ENCODE measurements around the gene MAPK1IP1L.

DNA sequence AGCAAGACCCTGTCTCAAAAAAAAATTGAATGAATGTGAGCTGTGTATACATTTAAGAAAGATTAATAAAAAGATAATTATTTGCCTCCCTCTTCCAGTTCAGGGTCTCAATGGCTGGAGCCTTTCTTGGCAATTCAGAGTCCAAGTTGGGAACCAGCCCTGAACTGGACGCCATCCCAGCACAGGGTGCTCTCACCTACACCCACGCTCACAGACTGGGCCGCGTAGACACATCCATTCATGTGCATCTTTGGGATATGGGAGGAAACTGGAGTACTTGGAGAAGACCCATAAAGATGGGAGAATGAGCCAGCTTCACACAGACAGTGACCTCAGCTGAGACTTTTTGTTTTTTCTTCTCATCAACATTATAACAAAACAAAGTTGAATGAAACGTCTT, 6.5 kb downstream of the MAPK1IP1L start:
- TF ChIP-seq, protein P1, sequence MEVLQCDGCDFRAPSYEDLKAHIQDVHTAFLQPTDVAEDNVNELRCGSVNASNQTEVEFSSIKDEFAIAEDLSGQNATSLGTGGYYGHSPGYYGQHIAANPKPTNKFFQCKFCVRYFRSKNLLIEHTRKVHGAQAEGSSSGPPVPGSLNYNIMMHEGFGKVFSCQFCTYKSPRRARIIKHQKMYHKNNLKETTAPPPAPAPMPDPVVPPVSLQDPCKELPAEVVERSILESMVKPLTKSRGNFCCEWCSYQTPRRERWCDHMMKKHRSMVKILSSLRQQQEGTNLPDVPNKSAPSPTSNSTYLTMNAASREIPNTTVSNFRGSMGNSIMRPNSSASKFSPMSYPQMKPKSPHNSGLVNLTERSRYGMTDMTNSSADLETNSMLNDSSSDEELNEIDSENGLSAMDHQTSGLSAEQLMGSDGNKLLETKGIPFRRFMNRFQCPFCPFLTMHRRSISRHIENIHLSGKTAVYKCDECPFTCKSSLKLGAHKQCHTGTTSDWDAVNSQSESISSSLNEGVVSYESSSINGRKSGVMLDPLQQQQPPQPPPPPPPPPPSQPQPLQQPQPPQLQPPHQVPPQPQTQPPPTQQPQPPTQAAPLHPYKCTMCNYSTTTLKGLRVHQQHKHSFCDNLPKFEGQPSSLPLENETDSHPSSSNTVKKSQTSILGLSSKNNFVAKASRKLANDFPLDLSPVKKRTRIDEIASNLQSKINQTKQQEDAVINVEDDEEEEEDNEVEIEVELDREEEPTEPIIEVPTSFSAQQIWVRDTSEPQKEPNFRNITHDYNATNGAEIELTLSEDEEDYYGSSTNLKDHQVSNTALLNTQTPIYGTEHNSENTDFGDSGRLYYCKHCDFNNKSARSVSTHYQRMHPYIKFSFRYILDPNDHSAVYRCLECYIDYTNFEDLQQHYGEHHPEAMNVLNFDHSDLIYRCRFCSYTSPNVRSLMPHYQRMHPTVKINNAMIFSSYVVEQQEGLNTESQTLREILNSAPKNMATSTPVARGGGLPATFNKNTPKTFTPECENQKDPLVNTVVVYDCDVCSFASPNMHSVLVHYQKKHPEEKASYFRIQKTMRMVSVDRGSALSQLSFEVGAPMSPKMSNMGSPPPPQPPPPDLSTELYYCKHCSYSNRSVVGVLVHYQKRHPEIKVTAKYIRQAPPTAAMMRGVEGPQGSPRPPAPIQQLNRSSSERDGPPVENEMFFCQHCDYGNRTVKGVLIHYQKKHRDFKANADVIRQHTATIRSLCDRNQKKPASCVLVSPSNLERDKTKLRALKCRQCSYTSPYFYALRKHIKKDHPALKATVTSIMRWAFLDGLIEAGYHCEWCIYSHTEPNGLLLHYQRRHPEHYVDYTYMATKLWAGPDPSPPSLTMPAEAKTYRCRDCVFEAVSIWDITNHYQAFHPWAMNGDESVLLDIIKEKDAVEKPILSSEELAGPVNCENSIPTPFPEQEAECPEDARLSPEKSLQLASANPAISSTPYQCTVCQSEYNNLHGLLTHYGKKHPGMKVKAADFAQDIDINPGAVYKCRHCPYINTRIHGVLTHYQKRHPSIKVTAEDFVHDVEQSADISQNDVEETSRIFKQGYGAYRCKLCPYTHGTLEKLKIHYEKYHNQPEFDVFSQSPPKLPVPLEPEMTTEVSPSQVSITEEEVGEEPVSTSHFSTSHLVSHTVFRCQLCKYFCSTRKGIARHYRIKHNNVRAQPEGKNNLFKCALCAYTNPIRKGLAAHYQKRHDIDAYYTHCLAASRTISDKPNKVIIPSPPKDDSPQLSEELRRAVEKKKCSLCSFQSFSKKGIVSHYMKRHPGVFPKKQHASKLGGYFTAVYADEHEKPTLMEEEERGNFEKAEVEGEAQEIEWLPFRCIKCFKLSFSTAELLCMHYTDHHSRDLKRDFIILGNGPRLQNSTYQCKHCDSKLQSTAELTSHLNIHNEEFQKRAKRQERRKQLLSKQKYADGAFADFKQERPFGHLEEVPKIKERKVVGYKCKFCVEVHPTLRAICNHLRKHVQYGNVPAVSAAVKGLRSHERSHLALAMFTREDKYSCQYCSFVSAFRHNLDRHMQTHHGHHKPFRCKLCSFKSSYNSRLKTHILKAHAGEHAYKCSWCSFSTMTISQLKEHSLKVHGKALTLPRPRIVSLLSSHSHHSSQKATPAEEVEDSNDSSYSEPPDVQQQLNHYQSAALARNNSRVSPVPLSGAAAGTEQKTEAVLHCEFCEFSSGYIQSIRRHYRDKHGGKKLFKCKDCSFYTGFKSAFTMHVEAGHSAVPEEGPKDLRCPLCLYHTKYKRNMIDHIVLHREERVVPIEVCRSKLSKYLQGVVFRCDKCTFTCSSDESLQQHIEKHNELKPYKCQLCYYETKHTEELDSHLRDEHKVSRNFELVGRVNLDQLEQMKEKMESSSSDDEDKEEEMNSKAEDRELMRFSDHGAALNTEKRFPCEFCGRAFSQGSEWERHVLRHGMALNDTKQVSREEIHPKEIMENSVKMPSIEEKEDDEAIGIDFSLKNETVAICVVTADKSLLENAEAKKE (CRISPR knock-in tag; IDR thresholded peaks at IDR 0.05), result no peak
- TF ChIP-seq POLR2AphosphoS5 (IDR thresholded peaks at IDR 0.05; ENCODE audit: low read depth) (no peak), CTCF (conservative IDR thresholded peaks at IDR 0.05; ENCODE audit: low read depth in 2 of 2) (no peak), EZH2 (IDR thresholded peaks at IDR 0.05; ENCODE audit: low read depth, unreplicated experiment) (no peak), CREB1 (CRISPR knock-in tag; IDR thresholded peaks at IDR 0.05; ENCODE audit: low read depth) (no peak), EZH2phosphoT487 (IDR thresholded peaks at IDR 0.05; ENCODE audit: unreplicated experiment) (no peak), STAT1 (IDR thresholded peaks at IDR 0.05; ENCODE audit: unreplicated experiment) (no peak), REST (IDR thresholded peaks at IDR 0.05; ENCODE audit: unreplicated experiment) (no peak)
- TF ChIP-seq, protein P2, sequence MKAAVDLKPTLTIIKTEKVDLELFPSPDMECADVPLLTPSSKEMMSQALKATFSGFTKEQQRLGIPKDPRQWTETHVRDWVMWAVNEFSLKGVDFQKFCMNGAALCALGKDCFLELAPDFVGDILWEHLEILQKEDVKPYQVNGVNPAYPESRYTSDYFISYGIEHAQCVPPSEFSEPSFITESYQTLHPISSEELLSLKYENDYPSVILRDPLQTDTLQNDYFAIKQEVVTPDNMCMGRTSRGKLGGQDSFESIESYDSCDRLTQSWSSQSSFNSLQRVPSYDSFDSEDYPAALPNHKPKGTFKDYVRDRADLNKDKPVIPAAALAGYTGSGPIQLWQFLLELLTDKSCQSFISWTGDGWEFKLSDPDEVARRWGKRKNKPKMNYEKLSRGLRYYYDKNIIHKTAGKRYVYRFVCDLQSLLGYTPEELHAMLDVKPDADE (IDR thresholded peaks at IDR 0.05), result no peak

Measured in GM23338 (cell line).